ENCODE data around the gene DGKB. TPM values are rescaled to one million over a fixed set of nuclear protein-coding genes. Genes with fewer than 3 reads are reported as not detected.

The DGKB gene
- total and polyA plus RNA-seq, 2 of the 8 experiments (the other 6 are each of a cell fraction or from before 2014, with no cell fraction given) = 1.9 to 2.6 TPM

GRCh38 chr7:14841086-14841485 is 61.5 kb downstream of the DGKB start:
- Histone ChIP-seq H3K79me2 (ENCODE audit: control insufficient read depth in 1 of 2, insufficient read depth in 2 of 2, low read length in 2 of 2) (no peaks in the 10 kb centered on the region), H3K27me3 (replicated peaks in 1 of 4; ENCODE audit: control insufficient read depth in 3 of 4, extremely low read depth in 1 of 4, insufficient read depth in 3 of 4, low read length in 3 of 4) (no peaks in the 10 kb centered on the region), H3K56ac (replicated peaks; ENCODE audit: insufficient read length, low read depth, low read length) (no peak overlapping the region), H3K27ac (ENCODE audit: low read depth, low read length) (no peak overlapping the region), H3K23me2 (ENCODE audit: low read depth, low read length) (peaks cover 3% of the 10 kb centered on the region; the same call in 1 of the 2 replicates), H2AK5ac (ENCODE audit: low read depth, low read length) (no peak overlapping the region), H4K91ac (replicated peaks; ENCODE audit: insufficient read length, low read length) (no peak overlapping the region), H3K18ac (ENCODE audit: extremely low read depth, low read length) (no peak overlapping the region), H4K5ac (ENCODE audit: insufficient read length, low read depth, low read length) (no peak overlapping the region), H2BK12ac (ENCODE audit: low read depth, low read length) (no peak overlapping the region), H2BK120ac (replicated peaks; ENCODE audit: low read depth, low read length) (no peak overlapping the region), H2BK20ac (ENCODE audit: low read length) (no peak overlapping the region), H3K14ac (ENCODE audit: insufficient read length) (no peak overlapping the region), H4K8ac (ENCODE audit: extremely low read depth, insufficient read depth, low read length) (no peak overlapping the region), H3K9me3 (ENCODE audit: insufficient read depth in 2 of 2, low read depth in 1 of 2, low read length in 1 of 2) (no peaks in the 10 kb centered on the region), H3K9ac (replicated peaks in 1 of 4; ENCODE audit: extremely low read depth in 1 of 4, low read depth in 3 of 4, low read length in 3 of 4) (no peak overlapping the region), H3K4me2 (ENCODE audit: insufficient read depth in 1 of 2, low read depth in 2 of 2, low read length in 2 of 2) (no peak overlapping the region), H2BK5ac (ENCODE audit: low read depth, low read length) (no peak overlapping the region), H3K4me1 (replicated peaks in 1 of 4; ENCODE audit: control insufficient read depth in 3 of 4, insufficient read depth in 4 of 4, low read length in 3 of 4) (peaks cover 0 to 4% (median 2%) of the 10 kb centered on the region in 4 experiments; a peak in 4 of 7 replicates), H3K4ac (replicated peaks; ENCODE audit: insufficient read length, low read depth, low read length) (no peak overlapping the region), H3K79me1 (ENCODE audit: low read depth, low read length) (no peaks in the 10 kb centered on the region), H2AFZ (ENCODE audit: low read length) (no peak overlapping the region), H3K36me3 (ENCODE audit: control insufficient read depth in 2 of 4, insufficient read depth in 4 of 4, low read length in 3 of 4) (no peaks in the 10 kb centered on the region), H3K4me3 (ENCODE audit: extremely low read depth in 1 of 4, insufficient read depth in 2 of 4, low read depth in 3 of 4, low read length in 4 of 4) (no peak overlapping the region), H2BK15ac (ENCODE audit: low read length) (no peak overlapping the region), H3K23ac (ENCODE audit: insufficient read length) (no peak overlapping the region), H4K20me1 (replicated peaks in 1 of 2; ENCODE audit: control insufficient read depth in 1 of 2, insufficient read depth in 2 of 2, low read length in 2 of 2) (no peaks in the 10 kb centered on the region)
- TF ChIP-seq GABPA (IDR thresholded peaks at IDR 0.05; ENCODE audit: borderline replicate concordance, insufficient read depth, low read length) = no peak
- TF ChIP-seq PHF8 (conservative IDR thresholded peaks at IDR 0.05; ENCODE audit: low read depth, low read length) = no peak
- no peak for TF ChIP-seq ATF3 (IDR thresholded peaks at IDR 0.05; ENCODE audit: insufficient read depth, low read depth, low read length)
- no peak for TF ChIP-seq CREB1 (IDR thresholded peaks at IDR 0.05)
- TF ChIP-seq RBBP5 (IDR thresholded peaks at IDR 0.05; ENCODE audit: borderline replicate concordance, low read depth, low read length) = no peak
- no peak for TF ChIP-seq JUND (IDR thresholded peaks at IDR 0.05; ENCODE audit: low read length)
- CTCF ChIA-PET (ENCODE audit: partially characterized antibody) = no interaction called here
- no peak for DNase-seq (ENCODE audit: low read depth in 1 of 2, low spot score in 2 of 2)
- WGBS, 2 experiments (ENCODE audit: extremely low coverage in 1 of 2, insufficient coverage in 1 of 2, insufficient read length in 1 of 2, insufficient replicate concordance in 2 of 2, low coverage in 1 of 2, low lambda C conversion rate in 2 of 2, missing lambda C conversion rate in 1 of 2) = 89% methylated on average over 2 of the region's 2 CpGs; no CpG with 5 or more reads in 1 of the 2 experiments
- POLR2A ChIA-PET (ENCODE audit: partially characterized antibody) = no interaction called here
- FAIRE-seq = no peak

All from H1 (cell line).